Progenitor cell of endocrine pancreas (in vitro differentiated cells): Measurements from ENCODE around the gene ZNF408. TPM values are rescaled to one million over a fixed set of nuclear protein-coding genes. Genes with fewer than 3 reads are reported as not detected.
A peak's percentile ranks its signal among the peaks of the same experiment; 100 is the strongest.

ENCODE experiments used
- DNase-seq: peaks from one replicate; pipeline ENCODE4 v3.0.0; 2021; ENCODE audit warnings: low spot score; ENCODE audit not compliant: unreplicated experiment
- H3K27ac Mint-ChIP-seq: 2 replicates; pipeline ENCODE4 v1.8.0; 2021; ENCODE audit warnings: mild to moderate bottlenecking, moderate library complexity, mixed read lengths
- H3K27me3 Mint-ChIP-seq: 2 replicates; pipeline ENCODE4 v1.8.0; 2021; ENCODE audit warnings: mixed read lengths
- H3K36me3 Mint-ChIP-seq: 2 replicates; pipeline ENCODE4 v1.8.0; 2022; ENCODE audit warnings: mixed read lengths; ENCODE audit not compliant: insufficient read depth
- H3K4me1 Mint-ChIP-seq: 2 replicates; pipeline ENCODE4 v1.8.0; 2021; ENCODE audit warnings: low read depth, mixed read lengths
- H3K4me3 Mint-ChIP-seq: 2 replicates; pipeline ENCODE4 v1.8.0; 2021; ENCODE audit warnings: low read depth, mild to moderate bottlenecking, moderate library complexity, mixed read lengths
- H3K9me3 Mint-ChIP-seq: 2 replicates; pipeline ENCODE4 v1.8.0; 2021; ENCODE audit warnings: low read depth, mixed read lengths
- CTCF ChIP-seq: fragments of 200-600 bp; sonication (generic); IDR thresholded peaks from one replicate; pipeline ENCODE4 v1.5.0; 2021; ENCODE audit warnings: antibody characterized with exemption, mild to moderate bottlenecking; ENCODE audit not compliant: unreplicated experiment
- total RNA-seq: library from RNA; stranded (reverse); gene quantifications from 2 replicates; pipeline ENCODE4 v1.2.1, GENCODE V29; 2021

The ZNF408 gene
- total RNA-seq, 1 donor from 2014 or later = 11.6 TPM

DNA sequence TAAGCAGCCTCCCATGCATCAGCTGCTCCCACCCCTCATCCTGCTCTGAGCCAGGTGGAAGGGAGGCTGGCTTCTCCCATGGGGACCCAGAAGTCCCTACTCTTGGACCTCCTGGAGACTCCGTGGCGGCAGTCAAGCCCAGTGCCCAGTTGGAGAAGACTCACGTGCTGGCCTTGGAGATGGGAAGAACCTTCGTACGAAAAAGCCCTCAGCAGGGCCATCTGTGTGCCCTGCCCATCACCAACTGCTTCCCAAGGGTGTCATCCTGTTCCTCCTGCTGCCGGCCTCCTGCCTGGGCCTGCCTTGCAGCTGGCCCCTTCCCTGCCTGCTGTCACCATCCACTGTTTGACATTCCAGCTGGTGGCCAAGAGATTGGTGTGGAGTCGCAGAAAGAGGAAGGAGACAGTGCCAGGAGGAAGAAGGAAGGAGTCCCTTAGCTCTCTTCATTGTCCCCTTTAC lies 28.4 kb upstream of the ZNF408 start:
- Mint-ChIP-seq H3K4me3 (no peak overlapping the region), H3K36me3 (peaks cover 16% of the 10 kb centered on the region), H3K27ac (no peak overlapping the region), H3K4me1 (peaks cover 4% of the 10 kb centered on the region), H3K9me3 (no peaks in the 10 kb centered on the region), H3K27me3 (no peaks in the 10 kb centered on the region)
- no peak for TF ChIP-seq CTCF
- no peak for DNase-seq

GRCh38 chr11:46673713-46674462 lies 26.9 kb upstream of the ZNF408 start:
- TF ChIP-seq CTCF = no peak
- no peak for DNase-seq
- H3K27ac Mint-ChIP-seq = no peak overlapping the region
- no peaks in the 10 kb centered on the region for H3K27me3 Mint-ChIP-seq
- H3K36me3 Mint-ChIP-seq = peaks cover 14% of the 10 kb centered on the region
- H3K4me3 Mint-ChIP-seq = no peak overlapping the region
- no peaks in the 10 kb centered on the region for H3K9me3 Mint-ChIP-seq
- peaks cover 4% of the 10 kb centered on the region for H3K4me1 Mint-ChIP-seq

- TF ChIP-seq CTCF = no peak
- H3K27me3 Mint-ChIP-seq = no peaks in the 10 kb centered on the region
- peak overlapping the region; percentile 80 for H3K27ac Mint-ChIP-seq
- no peak for DNase-seq
- peaks cover 11% of the 10 kb centered on the region for H3K36me3 Mint-ChIP-seq
- peaks cover 4% of the 10 kb centered on the region for H3K4me1 Mint-ChIP-seq
- H3K4me3 Mint-ChIP-seq = no peak overlapping the region
- no peaks in the 10 kb centered on the region for H3K9me3 Mint-ChIP-seq
Measured at GRCh38 chr11:46674463-46675287, 26.2 kb upstream of the ZNF408 start.

DNA sequence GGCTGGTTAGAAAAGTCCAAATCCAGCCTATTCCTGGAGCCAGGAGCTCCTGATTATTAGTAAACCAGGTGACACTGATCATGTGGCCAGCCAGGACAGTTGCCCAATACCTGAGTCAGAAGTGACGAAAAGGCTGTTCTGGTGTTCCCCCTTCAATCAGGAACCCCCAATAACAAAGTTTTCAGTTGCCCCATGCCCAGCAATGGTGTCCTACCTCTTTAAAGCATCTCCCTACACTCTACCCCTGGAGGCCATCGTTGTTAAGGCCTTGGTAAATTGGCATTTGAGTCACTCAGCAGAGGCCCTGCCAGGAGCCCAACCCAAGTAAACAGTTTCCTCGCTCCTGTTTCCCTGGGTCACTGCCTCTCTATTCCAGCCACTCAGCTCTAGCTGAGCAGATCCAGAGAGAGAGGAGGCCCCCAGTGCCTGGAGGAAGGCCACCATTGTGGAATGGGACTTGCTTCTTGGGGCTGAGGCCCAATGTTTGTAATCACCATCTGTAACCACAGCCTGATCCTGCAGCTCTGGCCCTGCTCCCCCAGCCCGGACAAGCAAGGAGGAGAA lies 25.5 kb upstream of the ZNF408 start:
- H3K27ac Mint-ChIP-seq = peak overlapping the region; percentile 62
- no peak for DNase-seq
- no peaks in the 10 kb centered on the region for H3K9me3 Mint-ChIP-seq
- no peak for TF ChIP-seq CTCF
- H3K27me3 Mint-ChIP-seq = no peaks in the 10 kb centered on the region
- peaks cover 9% of the 10 kb centered on the region for H3K36me3 Mint-ChIP-seq
- H3K4me3 Mint-ChIP-seq = no peak overlapping the region
- peaks cover 4% of the 10 kb centered on the region for H3K4me1 Mint-ChIP-seq

DNA sequence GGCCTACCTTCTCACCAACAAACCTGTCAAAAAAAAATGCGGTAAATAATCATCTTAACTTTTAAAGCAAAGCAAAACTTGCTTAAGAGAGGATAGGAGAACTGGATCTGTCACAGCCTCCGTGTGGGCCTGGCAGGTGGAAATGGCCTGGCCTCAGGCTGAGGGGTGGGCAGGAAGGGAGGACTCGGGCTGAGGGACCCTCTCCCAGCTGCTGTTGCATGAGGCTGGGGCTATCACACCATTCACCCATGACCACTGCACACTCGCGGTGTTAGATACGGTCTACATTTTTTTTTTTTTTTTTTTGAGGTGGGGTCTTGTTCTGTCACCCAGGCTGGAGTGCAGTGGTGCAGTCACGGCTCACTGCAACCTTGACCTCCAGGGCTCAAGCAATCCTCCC lies 24.9 kb upstream of the ZNF408 start:
- TF ChIP-seq CTCF = no peak
- no peak for DNase-seq
- Mint-ChIP-seq H3K27ac (no peak overlapping the region), H3K4me1 (peaks cover 4% of the 10 kb centered on the region), H3K27me3 (no peaks in the 10 kb centered on the region), H3K36me3 (peaks cover 12% of the 10 kb centered on the region), H3K4me3 (no peak overlapping the region), H3K9me3 (no peaks in the 10 kb centered on the region)
